Hematopoietic multipotent progenitor cell treated with erythropoietin and hydrocortisone succinate and interleukin-3 and kit ligand, for 17 days (in vitro differentiated cells): ENCODE measurements around the gene DBP.
"Not testable (repeated sequence)": the region's sequence is repeated elsewhere in the genome, so short reads cannot be mapped to it uniquely, and the experiment has no call there.

Source experiments
- DNase-seq: peaks from one replicate; pipeline ENCODE4 v3.0.0-alpha.2; 2015; ENCODE audit warnings: low spot score

The DBP gene

GRCh38 chr19:48665786-48666185 is 28.6 kb upstream of the DBP start:
- no peak for DNase-seq

DNA sequence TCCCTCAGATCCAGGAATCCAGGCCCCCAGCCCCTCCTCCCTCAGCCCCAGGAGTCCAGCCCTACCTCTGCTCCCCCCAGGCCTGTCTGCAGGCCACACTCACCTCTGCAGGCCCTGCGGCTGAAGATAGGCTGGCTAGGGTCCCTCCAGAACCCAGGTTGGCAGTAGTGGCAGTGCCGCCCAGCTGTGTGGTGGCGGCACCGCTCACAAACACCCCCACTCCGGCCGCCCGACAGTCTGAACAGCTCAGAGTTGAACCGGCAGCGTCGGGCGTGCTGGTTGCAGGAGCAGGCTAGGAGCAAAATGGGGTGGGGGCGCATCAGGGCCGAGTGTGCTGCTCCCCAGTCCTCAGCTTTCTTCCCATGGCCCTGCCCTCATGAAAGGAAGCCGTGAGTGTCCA is 27.3 kb upstream of the DBP start:
- DNase-seq = no peak

DNA sequence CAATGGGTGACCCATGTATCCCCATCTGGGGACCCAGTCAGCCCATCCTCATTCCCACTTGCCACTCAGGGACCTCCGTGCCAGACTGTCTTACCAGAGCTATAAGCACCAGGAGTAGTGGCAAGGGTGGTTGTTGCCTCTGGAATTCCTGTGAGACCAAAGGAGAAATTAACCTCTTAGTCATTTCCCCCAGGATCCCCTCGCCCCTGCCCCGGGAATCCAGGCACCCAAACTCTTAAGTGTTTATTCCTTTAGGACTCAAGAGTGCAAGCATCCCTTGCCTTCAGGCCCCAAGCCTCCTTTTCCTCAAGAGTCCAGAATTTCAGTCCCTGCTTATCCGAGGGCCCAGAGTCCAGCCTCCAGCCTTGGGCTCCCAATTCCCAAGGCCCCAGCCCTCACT is 26.5 kb upstream of the DBP start:
- DNase-seq = no peak

GRCh38 chr19:48661711-48662090 is 24.5 kb upstream of the DBP start:
- DNase-seq = no peak

DNA sequence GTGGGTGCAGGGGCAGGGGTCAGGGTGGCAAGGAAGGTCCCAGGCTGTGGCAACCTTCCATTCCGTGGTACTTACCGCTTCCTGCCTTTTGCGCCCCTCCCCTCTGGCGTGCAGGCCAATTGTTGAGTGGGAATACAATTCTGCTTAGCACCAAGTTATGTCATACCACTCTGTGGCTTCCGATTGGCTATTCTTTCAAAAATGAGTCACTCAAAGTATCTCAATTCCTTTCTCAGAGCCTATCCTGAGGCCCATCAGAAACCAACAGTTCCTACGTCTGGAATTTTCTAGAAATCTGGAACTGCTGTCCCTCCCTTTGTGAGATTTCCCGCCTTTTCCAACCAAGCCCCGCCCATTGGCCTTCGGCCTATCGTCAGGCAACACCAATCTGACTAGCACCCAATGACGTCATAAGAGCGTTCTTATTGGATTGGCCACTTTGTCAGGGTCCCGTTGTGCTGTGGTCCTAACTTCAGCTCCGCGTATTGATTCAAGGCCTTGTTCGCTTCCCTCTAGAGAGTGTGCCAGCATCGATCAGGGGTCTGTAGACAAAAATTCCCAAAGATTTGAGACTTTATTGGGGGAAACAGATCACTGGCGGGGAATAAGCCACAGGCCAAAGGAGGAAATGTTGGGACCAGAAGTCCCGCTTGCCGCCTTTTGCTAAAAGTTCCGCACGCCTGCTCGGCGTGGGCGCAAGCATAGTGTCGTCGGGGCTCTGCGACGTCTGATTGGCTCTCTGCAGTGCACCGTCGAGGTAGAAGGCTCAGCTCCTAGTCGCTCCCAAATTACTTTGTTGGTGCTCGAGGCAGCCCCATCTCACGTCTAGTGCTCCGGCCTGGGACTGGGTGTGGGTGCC is 23.9 kb upstream of the DBP start:
- peak; percentile 82 for DNase-seq

GRCh38 chr19:48659768-48660167 is 22.6 kb upstream of the DBP start:
- DNase-seq = no peak

DNA sequence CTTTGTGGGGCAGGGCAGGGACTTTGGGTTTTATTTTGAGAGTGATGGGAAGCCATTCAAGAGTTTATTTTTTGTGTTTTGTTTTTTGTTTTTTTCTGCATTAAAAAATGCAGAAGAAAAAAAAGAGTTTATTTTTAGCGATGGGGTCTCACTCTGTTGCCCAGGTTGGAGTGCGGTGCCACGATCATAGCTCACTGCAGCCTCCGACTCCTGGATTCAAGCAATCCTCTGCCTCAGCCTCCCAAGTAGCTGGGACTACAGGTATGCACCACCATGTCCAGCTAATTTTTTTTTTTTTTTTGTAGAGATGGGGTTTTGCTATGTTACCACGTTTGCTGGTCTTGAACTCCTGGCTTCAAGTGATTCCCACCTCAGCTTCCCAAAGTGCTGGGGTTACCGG is 21.3 kb upstream of the DBP start:
- DNase-seq = no peak

GRCh38 chr19:48657828-48658227 is 20.6 kb upstream of the DBP start:
- DNase-seq = not testable (repeated sequence)

- DNase-seq = no peak
Observed at GRCh38 chr19:48656840-48657474, 19.8 kb upstream of the DBP start.

- no peak for DNase-seq
Observed at GRCh38 chr19:48654299-48655059, 17.3 kb upstream of the DBP start.

- DNase-seq = no peak
Observed at GRCh38 chr19:48651683-48652048, 14.5 kb upstream of the DBP start.

- DNase-seq = no peak
Observed at GRCh38 chr19:48650974-48651682, 13.9 kb upstream of the DBP start.

DNA sequence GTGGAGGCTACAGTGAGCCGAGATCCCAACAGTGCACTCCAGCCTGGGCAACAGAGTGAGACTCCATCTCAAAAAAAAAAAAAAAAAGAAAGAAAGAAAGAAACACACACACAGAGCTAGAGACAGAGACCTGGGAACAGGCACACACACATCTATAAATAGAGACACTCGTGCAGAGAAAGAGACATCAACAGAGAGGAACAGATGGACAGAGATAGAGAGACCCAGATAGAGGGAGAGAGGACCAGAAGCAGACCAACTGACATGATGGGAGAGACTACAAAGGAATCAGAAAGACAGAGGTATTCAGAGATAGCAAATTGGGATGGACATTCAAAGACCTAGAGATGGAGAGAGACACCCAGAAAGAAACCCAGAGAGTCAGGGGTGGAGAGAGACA is 11.0 kb upstream of the DBP start:
- DNase-seq = no peak

GRCh38 chr19:48646722-48647216 is 9.6 kb upstream of the DBP start:
- DNase-seq = no peak

GRCh38 chr19:48646001-48646721 is 9.0 kb upstream of the DBP start, which contains the start of gene CA11:
CA11 (minus strand) TSS chr19:48646187; CDS start chr19:48645632, 555 bp downstream.
- DNase-seq = peak; percentile 64

DNA sequence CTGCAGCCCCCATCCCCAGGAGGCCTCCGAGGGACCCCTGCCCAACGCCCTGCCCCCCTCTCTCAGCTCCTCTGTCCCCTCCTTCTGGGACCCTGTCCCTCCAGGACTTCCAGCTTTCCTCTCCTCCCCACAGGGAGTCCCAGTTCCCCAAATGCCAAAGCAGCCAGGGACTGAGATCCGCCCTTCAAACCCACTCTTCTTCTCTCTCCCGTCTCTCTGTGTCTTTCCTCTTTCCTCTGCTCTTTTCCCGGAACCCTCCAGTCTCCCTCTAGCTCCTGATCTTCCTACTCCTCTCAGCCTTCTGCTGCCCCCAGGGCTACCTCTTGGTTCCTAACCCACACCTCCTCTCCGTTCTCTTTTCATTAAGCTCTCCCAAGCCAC is 8.4 kb upstream of the DBP start:
- no peak for DNase-seq

GRCh38 chr19:48644839-48645619 is 7.8 kb upstream of the DBP start:
- DNase-seq = peak; percentile 81

GRCh38 chr19:48644355-48644754 is 7.2 kb upstream of the DBP start:
- DNase-seq = no peak

DNA sequence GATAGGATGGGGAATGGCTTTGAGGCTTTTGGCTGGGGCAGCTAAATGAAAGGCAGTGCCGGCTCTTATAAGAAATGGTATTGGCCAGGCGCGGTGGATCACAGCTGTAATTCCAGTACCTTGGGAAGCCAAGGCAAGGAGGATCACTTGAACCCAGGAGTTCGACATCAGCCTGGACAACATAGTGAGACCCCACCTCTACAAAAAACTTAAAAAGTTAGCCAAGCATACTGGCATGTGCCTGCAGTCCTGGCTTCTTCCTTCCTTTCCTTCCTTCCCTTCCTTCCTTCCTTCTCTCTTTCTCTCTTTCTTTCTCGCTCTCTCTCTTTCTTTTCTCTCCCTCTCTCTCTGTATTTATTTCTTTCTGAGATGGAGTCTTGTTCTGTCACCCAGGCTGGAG is 5.7 kb upstream of the DBP start:
- DNase-seq = no peak

GRCh38 chr19:48641850-48642249 is 4.7 kb upstream of the DBP start:
- no peak for DNase-seq
